Omental fat pad (tissue), 4 donors: Measurements from ENCODE around the gene C11orf97. TPM values are rescaled to one million over a fixed set of nuclear protein-coding genes. Genes with fewer than 3 reads are reported as not detected.
A peak's percentile ranks its signal among the peaks of the same experiment; 100 is the strongest.

Experiments used
- ATAC-seq: fragments of 150-250 bp; one replicate; pipeline ENCODE4 v1.9.1; 2016; ENCODE audit warnings: mild to moderate bottlenecking, moderate library complexity; ENCODE audit not compliant: low FRiP score
- DNase-seq: peaks from one replicate; pipeline ENCODE4 v3.0.0-alpha.2; 2019; ENCODE audit warnings: low spot score
- total RNA-seq, 4 donors: library from RNA; depleted of rRNA; stranded (reverse); fragments of >200 nt; gene quantifications; one replicate each; pipeline ENCODE4 v1.1.0, GENCODE V29; 2016
- TF ChIP-seq, protein P1 (sequence below), 3 donors: fragments of 450-650 bp; IDR thresholded peaks; one replicate each; pipeline ENCODE4 v1.5.1; 2016 to 2017; ENCODE audit warnings: antibody characterized with exemption in 3 of 3, mild to moderate bottlenecking in 3 of 3, moderate library complexity in 2 of 3

Gene C11orf97
- total RNA-seq, 4 donors from 2014 or later: not detected

DNA sequence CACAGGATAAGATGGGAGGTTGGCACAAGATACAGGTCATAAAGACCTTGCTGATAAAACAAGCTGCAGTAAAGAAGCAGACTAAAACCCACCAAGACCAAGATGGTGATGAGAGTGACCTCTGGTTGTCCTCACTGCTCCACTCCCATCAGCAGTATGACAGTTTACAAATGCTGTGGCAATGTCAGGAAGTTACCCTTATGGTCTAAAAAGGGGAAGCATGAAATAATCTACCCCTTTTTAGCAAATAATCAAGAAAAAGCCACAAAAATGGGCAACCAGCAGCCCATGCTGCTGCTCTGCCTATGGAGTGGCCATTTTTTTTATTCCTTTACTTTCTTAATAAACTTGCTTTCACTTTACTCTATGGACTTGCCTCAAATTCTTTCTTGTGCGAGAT is 46.2 kb downstream of the C11orf97 start:
- DNase-seq: no peak
- ATAC-seq: no peak
- TF ChIP-seq, protein P1, sequence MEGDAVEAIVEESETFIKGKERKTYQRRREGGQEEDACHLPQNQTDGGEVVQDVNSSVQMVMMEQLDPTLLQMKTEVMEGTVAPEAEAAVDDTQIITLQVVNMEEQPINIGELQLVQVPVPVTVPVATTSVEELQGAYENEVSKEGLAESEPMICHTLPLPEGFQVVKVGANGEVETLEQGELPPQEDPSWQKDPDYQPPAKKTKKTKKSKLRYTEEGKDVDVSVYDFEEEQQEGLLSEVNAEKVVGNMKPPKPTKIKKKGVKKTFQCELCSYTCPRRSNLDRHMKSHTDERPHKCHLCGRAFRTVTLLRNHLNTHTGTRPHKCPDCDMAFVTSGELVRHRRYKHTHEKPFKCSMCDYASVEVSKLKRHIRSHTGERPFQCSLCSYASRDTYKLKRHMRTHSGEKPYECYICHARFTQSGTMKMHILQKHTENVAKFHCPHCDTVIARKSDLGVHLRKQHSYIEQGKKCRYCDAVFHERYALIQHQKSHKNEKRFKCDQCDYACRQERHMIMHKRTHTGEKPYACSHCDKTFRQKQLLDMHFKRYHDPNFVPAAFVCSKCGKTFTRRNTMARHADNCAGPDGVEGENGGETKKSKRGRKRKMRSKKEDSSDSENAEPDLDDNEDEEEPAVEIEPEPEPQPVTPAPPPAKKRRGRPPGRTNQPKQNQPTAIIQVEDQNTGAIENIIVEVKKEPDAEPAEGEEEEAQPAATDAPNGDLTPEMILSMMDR (IDR thresholded peaks at IDR 0.05): no peak

DNA sequence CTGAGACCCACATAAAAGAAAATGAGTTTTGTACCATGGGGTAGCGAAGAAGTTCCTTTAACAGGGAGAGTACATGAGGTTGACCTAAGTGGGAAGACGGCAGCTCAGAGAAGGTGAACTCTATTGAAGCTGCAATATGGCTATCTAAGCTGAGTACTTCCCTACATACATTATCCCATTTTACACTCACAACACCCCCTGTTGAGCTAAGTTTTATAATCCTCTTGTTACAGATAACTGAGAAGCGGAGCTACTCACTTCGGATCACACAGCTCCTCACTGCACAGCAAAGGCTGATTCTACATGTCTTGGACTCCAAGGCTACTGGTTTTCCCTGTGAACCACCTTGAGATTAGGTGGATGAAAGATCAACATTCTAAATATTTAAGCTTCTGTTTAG is 46.7 kb downstream of the C11orf97 start:
- no peak for DNase-seq
- no peak for ATAC-seq
- TF ChIP-seq, protein P1 (IDR thresholded peaks at IDR 0.05): no peak

- TF ChIP-seq, protein P1 (IDR thresholded peaks at IDR 0.05): no peak
- no peak for ATAC-seq
These were observed 47.1 kb downstream of the C11orf97 start for GRCh38 chr11:94559361-94559760.

DNA sequence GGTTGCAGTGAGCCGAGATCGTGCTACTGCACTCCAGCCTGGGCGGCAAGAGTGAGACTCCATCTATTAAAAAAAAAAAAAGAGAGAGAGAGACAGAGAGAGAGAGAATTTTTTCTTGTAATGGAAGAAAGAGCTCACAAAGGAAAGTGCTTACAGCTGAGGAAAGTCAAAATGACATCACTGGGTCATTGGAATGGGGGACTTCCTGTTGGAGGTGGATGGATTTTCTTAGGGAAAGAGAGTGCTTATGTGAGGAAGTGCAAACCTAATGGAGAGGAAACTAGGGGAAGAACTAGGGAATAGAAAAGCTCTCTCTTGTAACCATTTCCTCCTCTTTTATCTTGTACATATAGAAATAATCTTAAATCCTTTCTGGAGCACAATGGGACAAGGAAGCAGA is 48.6 kb downstream of the C11orf97 start:
- ATAC-seq: no peak
- no peak for DNase-seq
- TF ChIP-seq, protein P1 (IDR thresholded peaks at IDR 0.05): no peak

More at GRCh38 chr11:94559361-94559760, 47.1 kb downstream of the C11orf97 start:
- no peak for DNase-seq

DNA sequence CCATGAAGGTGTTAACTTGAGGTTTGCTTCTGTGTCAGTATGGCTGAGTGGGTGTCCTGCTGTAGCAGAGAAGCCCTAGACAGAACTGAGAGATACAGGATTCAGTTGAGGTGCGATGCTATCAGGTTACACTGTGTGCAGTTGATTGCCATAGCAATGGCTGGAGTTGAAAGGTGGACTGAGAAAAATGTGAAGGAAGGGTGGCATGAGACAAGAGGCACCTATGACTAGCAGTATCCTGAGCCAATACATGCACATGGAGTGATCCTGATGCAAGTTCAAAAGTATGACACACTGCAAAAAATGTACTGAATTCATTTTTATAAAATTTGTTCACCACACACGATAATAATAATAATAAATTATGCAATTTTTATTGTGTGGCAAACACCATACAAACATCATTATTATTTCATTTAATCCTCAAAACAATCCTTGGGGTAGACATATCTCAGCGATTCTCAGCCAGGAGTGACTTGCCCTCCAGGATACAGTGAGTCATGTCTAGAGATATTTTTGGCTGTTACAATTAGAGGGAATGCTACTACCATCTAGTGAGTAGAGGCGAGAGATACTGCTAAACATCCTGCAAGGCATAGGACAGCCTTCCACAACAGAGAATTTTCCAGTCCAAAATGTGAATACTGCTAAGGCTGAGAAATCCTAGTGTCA is 51.1 kb downstream of the C11orf97 start:
- no peak for DNase-seq
- TF ChIP-seq, protein P1 (IDR thresholded peaks at IDR 0.05): no peak
- ATAC-seq: peak; percentile 91

GRCh38 chr11:94563848-94564467 is 51.7 kb downstream of the C11orf97 start:
- TF ChIP-seq, protein P1 (IDR thresholded peaks at IDR 0.05): no peak
- ATAC-seq (no peak), DNase-seq (no peak)

- TF ChIP-seq, protein P1 (IDR thresholded peaks at IDR 0.05): no peak
- DNase-seq (no peak), ATAC-seq (no peak)
These were observed 55.0 kb downstream of the C11orf97 start, which contains the start of gene PIWIL4 for GRCh38 chr11:94567181-94567670. Gene PIWIL4, plus strand, starts transcription at chr11:94567368. Its CDS starts 151 bp downstream, at chr11:94567519.
